DND-41 (cell line): Measurements from ENCODE around the gene EAF1.

ENCODE experiments used
- ATAC-seq: fragments of 200-7000 bp; cut with Tn5 transposase; 3 replicates; pipeline ENCODE4 v1.9.1; 2021; ENCODE audit warnings: low read depth; ENCODE audit not compliant: insufficient read depth
- DNase-seq: peaks from one replicate; pipeline ENCODE4 v3.0.0-alpha.2; 2020
- H2AFZ ChIP-seq: 2 replicates; pipeline ENCODE4 v1.6.0; 2012; ENCODE audit warnings: low read depth, low read length
- H3K27ac ChIP-seq: 2 replicates; pipeline ENCODE4 v1.5.1; 2012; ENCODE audit warnings: low read length, inconsistent platforms
- H3K27me3 ChIP-seq: fragments of 200-600 bp; sonication (generic); 2 replicates; pipeline ENCODE4 v1.6.0; 2012; ENCODE audit warnings: low read length, mild to moderate bottlenecking, inconsistent platforms; ENCODE audit not compliant: insufficient read depth, poor library complexity
- H3K36me3 ChIP-seq: 2 replicates; pipeline ENCODE4 v1.5.1; 2012; ENCODE audit warnings: low read length, inconsistent platforms; ENCODE audit not compliant: insufficient read depth
- H3K4me1 ChIP-seq: 2 replicates; pipeline ENCODE4 v1.5.1; 2012; ENCODE audit warnings: mild to moderate bottlenecking, low read length; ENCODE audit not compliant: insufficient read depth
- H3K4me2 ChIP-seq: 2 replicates; pipeline ENCODE4 v1.6.0; 2012; ENCODE audit warnings: mild to moderate bottlenecking, moderate library complexity, low read length, inconsistent platforms; ENCODE audit not compliant: insufficient read depth
- H3K4me3 ChIP-seq, 2 experiments: fragments of 200-600 bp in 1 of 2; shearing (Covaris generic) in 1 of 2; 2 replicates each; pipeline ENCODE4 v1.5.1; 2012 to 2016; ENCODE audit warnings: inconsistent platforms in 2 of 2, low read length in 2 of 2, mild to moderate bottlenecking in 2 of 2, low read depth in 1 of 2, moderate library complexity in 1 of 2
- H3K79me2 ChIP-seq: 2 replicates; pipeline ENCODE4 v1.6.0; 2012; ENCODE audit warnings: low read length, inconsistent platforms; ENCODE audit not compliant: insufficient read depth
- H3K9ac ChIP-seq: 2 replicates; pipeline ENCODE4 v1.6.0; 2012; ENCODE audit warnings: low read depth, mild to moderate bottlenecking, inconsistent platforms, low read length, moderate library complexity
- H3K9me3 ChIP-seq: 2 replicates; pipeline ENCODE4 v1.5.1; 2012; ENCODE audit warnings: low read length, moderate library complexity, mild to moderate bottlenecking, inconsistent platforms; ENCODE audit not compliant: insufficient read depth, severe bottlenecking
- H4K20me1 ChIP-seq: 2 replicates; pipeline ENCODE4 v1.6.0; 2012; ENCODE audit warnings: low read length; ENCODE audit not compliant: insufficient read depth
- EZH2 ChIP-seq: IDR thresholded peaks from 3 replicates; pipeline ENCODE4 v1.6.1; 2012; ENCODE audit warnings: borderline replicate concordance, low read depth, mild to moderate bottlenecking, moderate library complexity, low read length, inconsistent platforms; ENCODE audit not compliant: severe bottlenecking
- TF ChIP-seq, protein P1 (sequence below): IDR thresholded peaks from 2 replicates; pipeline ENCODE4 v1.5.1; 2012; ENCODE audit warnings: borderline replicate concordance, low read length, moderate library complexity, mild to moderate bottlenecking; ENCODE audit not compliant: poor library complexity, severe bottlenecking; ENCODE audit errors: extremely low read depth

Gene EAF1

DNA sequence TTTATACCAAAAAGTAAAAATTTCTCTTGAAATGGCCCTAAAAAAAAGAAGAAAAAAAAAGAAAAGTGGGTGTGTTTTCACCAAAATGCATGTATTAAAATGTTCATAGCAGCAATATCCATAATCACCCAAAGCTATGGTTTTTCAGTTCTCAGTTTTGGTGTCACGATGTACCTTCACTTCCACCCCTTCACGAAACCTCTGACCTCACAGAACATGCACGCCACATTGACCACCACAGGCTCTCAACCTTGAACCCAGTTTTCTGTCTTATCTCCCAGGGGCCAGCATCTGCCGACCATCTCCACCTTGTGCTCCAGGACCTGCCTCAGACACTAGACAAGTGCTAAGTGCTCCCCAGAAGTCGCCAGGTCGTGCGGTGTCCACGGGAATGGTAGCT lies 63.7 kb downstream of the EAF1 start:
- no peak for DNase-seq
- H3K9me3 ChIP-seq: no peaks in the 10 kb centered on the region
- no peak overlapping the region for H3K27ac ChIP-seq
- no peak overlapping the region for H3K4me2 ChIP-seq
- H4K20me1 ChIP-seq: no peaks in the 10 kb centered on the region
- H3K9ac ChIP-seq: no peak overlapping the region
- no peak overlapping the region for H3K4me3 ChIP-seq
- H3K4me1 ChIP-seq: no peaks in the 10 kb centered on the region
- no peaks in the 10 kb centered on the region for H3K36me3 ChIP-seq
- no peak for ATAC-seq
- no peak overlapping the region for H2AFZ ChIP-seq
- H3K27me3 ChIP-seq: no peaks in the 10 kb centered on the region
- H3K79me2 ChIP-seq: no peaks in the 10 kb centered on the region
- no peak for TF ChIP-seq EZH2
- TF ChIP-seq, protein P1, sequence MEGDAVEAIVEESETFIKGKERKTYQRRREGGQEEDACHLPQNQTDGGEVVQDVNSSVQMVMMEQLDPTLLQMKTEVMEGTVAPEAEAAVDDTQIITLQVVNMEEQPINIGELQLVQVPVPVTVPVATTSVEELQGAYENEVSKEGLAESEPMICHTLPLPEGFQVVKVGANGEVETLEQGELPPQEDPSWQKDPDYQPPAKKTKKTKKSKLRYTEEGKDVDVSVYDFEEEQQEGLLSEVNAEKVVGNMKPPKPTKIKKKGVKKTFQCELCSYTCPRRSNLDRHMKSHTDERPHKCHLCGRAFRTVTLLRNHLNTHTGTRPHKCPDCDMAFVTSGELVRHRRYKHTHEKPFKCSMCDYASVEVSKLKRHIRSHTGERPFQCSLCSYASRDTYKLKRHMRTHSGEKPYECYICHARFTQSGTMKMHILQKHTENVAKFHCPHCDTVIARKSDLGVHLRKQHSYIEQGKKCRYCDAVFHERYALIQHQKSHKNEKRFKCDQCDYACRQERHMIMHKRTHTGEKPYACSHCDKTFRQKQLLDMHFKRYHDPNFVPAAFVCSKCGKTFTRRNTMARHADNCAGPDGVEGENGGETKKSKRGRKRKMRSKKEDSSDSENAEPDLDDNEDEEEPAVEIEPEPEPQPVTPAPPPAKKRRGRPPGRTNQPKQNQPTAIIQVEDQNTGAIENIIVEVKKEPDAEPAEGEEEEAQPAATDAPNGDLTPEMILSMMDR: no peak
